ENCODE results near the gene LHX3. TPM values are rescaled to one million over a fixed set of nuclear protein-coding genes. Genes with fewer than 3 reads are reported as not detected.

LHX3 gene
- total RNA-seq, 1 experiment from 2014 or later = not detected

DNA sequence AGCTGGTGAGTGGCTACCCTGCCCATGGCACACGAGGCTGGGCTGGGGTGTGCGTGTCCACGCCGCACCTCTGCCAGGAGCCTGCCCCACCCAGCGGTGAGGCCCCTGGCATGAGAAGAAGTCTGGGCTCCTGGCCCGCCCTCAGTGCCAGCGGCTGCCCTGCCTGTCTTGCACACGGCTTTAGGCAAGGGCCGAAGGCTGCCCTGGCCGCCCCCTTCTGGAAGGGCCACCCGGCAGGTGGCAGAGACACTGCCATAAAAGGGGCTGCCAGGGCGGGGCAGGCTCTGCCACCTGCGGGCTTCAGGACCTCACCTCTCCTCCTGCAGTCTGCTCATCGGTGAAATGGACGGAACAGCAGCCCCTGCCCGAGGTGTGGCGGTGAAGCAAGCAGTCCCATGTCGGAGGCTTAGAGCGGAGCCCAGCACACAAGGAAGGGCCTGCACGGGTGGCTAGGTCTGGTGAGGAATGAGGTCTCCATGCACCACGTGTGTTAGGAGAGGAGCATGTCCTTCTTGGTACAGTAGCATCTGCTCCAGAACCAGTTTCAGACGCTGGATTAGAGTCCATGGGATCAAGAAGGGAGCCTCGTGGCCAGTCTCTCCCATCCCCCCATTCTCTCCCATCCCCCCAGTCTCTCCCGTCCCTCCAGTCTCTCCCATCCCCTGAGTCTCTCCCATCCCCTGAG lies 51.4 kb downstream of the LHX3 start:
- H3K79me1 ChIP-seq (ENCODE audit: insufficient read depth, low read depth, low read length, poor library complexity, severe bottlenecking) = no peaks in the 10 kb centered on the region
- no peaks in the 10 kb centered on the region for H3K79me2 ChIP-seq (ENCODE audit: insufficient read depth, low read length)
- Mint-ChIP-seq H3K36me3 (ENCODE audit: insufficient read depth in 1 of 3, low read depth in 3 of 3) (no peaks in the 10 kb centered on the region; a peak in 1 of 7 replicates), H3K4me3 (no peak overlapping the region), H3K27ac (no peak overlapping the region), H3K27me3 (ENCODE audit: low read depth) (peaks cover 16% of the 10 kb centered on the region), H3K4me1 (peaks cover 3 to 7% of the 10 kb centered on the region in 2 experiments; a peak in 3 of 4 replicates), H3K9me3 (peaks cover 0 to 3% of the 10 kb centered on the region in 2 experiments; a peak in 2 of 5 replicates)
- no peak overlapping the region for H2BK12ac ChIP-seq (ENCODE audit: insufficient read length, low read depth, low read length)
- no peaks in the 10 kb centered on the region; the same call in 1 of the 2 replicates for H3K4me1 ChIP-seq (ENCODE audit: insufficient read depth, low read length)
- no peaks in the 10 kb centered on the region for H4K20me1 ChIP-seq (ENCODE audit: control insufficient read depth, insufficient read depth, insufficient read length)
- H2BK120ac ChIP-seq (ENCODE audit: low read depth, low read length, poor library complexity, severe bottlenecking) = no peak overlapping the region
- no peak overlapping the region for H2AFZ ChIP-seq (ENCODE audit: low read length)
- H4K91ac ChIP-seq (ENCODE audit: insufficient read length, low read depth, low read length) = no peak overlapping the region
- no peak overlapping the region for H3T11ph ChIP-seq (ENCODE audit: low read length)
- H2AK5ac ChIP-seq (ENCODE audit: insufficient read length, low read length) = no peak overlapping the region
- no peak overlapping the region for H3K23ac ChIP-seq (ENCODE audit: insufficient read length, low read depth, low read length)
- H2BK20ac ChIP-seq (ENCODE audit: low read depth, low read length, poor library complexity, severe bottlenecking) = no peak overlapping the region
- no peak overlapping the region for H3K18ac ChIP-seq (ENCODE audit: insufficient read length, low read depth, low read length)
- no peak overlapping the region for H3K27ac ChIP-seq (ENCODE audit: insufficient read length, low read depth, low read length)
- no peak overlapping the region for H2BK15ac ChIP-seq (ENCODE audit: low read depth, low read length)
- no peak overlapping the region for H3K9ac ChIP-seq (ENCODE audit: extremely low read depth, insufficient read length, low read length)
- no peak for DNase-seq
- H3K4ac ChIP-seq (ENCODE audit: low read depth, low read length) = no peak overlapping the region
- TF ChIP-seq, protein P1, sequence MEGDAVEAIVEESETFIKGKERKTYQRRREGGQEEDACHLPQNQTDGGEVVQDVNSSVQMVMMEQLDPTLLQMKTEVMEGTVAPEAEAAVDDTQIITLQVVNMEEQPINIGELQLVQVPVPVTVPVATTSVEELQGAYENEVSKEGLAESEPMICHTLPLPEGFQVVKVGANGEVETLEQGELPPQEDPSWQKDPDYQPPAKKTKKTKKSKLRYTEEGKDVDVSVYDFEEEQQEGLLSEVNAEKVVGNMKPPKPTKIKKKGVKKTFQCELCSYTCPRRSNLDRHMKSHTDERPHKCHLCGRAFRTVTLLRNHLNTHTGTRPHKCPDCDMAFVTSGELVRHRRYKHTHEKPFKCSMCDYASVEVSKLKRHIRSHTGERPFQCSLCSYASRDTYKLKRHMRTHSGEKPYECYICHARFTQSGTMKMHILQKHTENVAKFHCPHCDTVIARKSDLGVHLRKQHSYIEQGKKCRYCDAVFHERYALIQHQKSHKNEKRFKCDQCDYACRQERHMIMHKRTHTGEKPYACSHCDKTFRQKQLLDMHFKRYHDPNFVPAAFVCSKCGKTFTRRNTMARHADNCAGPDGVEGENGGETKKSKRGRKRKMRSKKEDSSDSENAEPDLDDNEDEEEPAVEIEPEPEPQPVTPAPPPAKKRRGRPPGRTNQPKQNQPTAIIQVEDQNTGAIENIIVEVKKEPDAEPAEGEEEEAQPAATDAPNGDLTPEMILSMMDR (conservative IDR thresholded peaks at IDR 0.05) = no peak
- H4K5ac ChIP-seq (ENCODE audit: insufficient read length, low read depth, low read length) = no peak overlapping the region
- H3K9me3 ChIP-seq (ENCODE audit: control insufficient read depth, low read depth, low read length) = no peaks in the 10 kb centered on the region
- no peak overlapping the region for H3K4me2 ChIP-seq (ENCODE audit: insufficient read depth, insufficient read length, low read length)
- WGBS (ENCODE audit: extremely low coverage, insufficient read length, low lambda C conversion rate) = no CpG with 5 or more reads among the region's 24 CpGs
- no peak overlapping the region for H2BK5ac ChIP-seq (ENCODE audit: insufficient read length, low read length)
- no peak overlapping the region for H4K8ac ChIP-seq (replicated peaks; ENCODE audit: insufficient read length, low read depth, low read length)
- no peak overlapping the region for H3K56ac ChIP-seq (ENCODE audit: insufficient read length, low read depth, low read length)
- no peak overlapping the region for H3K14ac ChIP-seq (ENCODE audit: insufficient read depth, low read length)
- H3K27me3 ChIP-seq (ENCODE audit: insufficient read depth, low read length) = no peaks in the 10 kb centered on the region
- no peaks in the 10 kb centered on the region for H3K23me2 ChIP-seq (ENCODE audit: insufficient read length, low read depth, low read length, poor library complexity, severe bottlenecking)

Measured in H9 (cell line).